NCI-H524 (cell line): Measurements from ENCODE around the gene CLIC3.

Experiments used
- DNase-seq, 2 experiments: peaks; one replicate each; lab custom pipeline; 2025; lab: John Stamatoyannopoulos, UW

CLIC3 gene

GRCh38 chr9:137030538-137031527 lies 34.5 kb upstream of the CLIC3 start:
- DNase-seq = no peak

GRCh38 chr9:137030006-137030405 lies 33.6 kb upstream of the CLIC3 start:
- DNase-seq = no peak

- peak in 1 of 2 experiments; percentile 62 for DNase-seq
Measured at GRCh38 chr9:137029058-137029936, 32.9 kb upstream of the CLIC3 start.

GRCh38 chr9:137028263-137029057 lies 32.1 kb upstream of the CLIC3 start:
- peak; percentile 49 to 73 for DNase-seq

- DNase-seq = peak in 1 of 2 experiments; percentile 73
Measured at GRCh38 chr9:137027369-137028262, 31.2 kb upstream of the CLIC3 start, which contains the start of gene ABCA2. Gene ABCA2 (minus strand): TSS chr9:137028237. CDS start chr9:137028140, 97 bp downstream.

GRCh38 chr9:137026828-137027227 lies 30.5 kb upstream of the CLIC3 start:
- DNase-seq = no peak

GRCh38 chr9:137026384-137026783 lies 30.0 kb upstream of the CLIC3 start:
- peak in 1 of 2 experiments; percentile 25 for DNase-seq

GRCh38 chr9:137025517-137025966 lies 29.2 kb upstream of the CLIC3 start:
- peak; percentile 34 to 71 for DNase-seq

GRCh38 chr9:137023583-137023991 lies 27.2 kb upstream of the CLIC3 start:
- peak in 1 of 2 experiments; percentile 24 for DNase-seq

- DNase-seq = no peak
Measured at GRCh38 chr9:137023157-137023556, 26.8 kb upstream of the CLIC3 start.

GRCh38 chr9:137022662-137023008 lies 26.3 kb upstream of the CLIC3 start:
- no peak for DNase-seq

GRCh38 chr9:137021979-137022661 lies 25.8 kb upstream of the CLIC3 start:
- DNase-seq = no peak

GRCh38 chr9:137021568-137021978 lies 25.2 kb upstream of the CLIC3 start:
- no peak for DNase-seq

- DNase-seq = no peak
Measured at GRCh38 chr9:137020771-137021567, 24.6 kb upstream of the CLIC3 start.

GRCh38 chr9:137019891-137020683 lies 23.7 kb upstream of the CLIC3 start:
- no peak for DNase-seq

GRCh38 chr9:137018761-137019559 lies 22.6 kb upstream of the CLIC3 start:
- DNase-seq = no peak

- no peak for DNase-seq
Measured at GRCh38 chr9:137017791-137018497, 21.6 kb upstream of the CLIC3 start.
